Liver (tissue), 9 donors: ENCODE data around the gene GLB1L3. TPM values are rescaled to one million over a fixed set of nuclear protein-coding genes. Genes with fewer than 3 reads are reported as not detected.

ENCODE experiments used
- DNase-seq: peaks from one replicate; pipeline ENCODE4 v3.0.0-alpha.2; 2017; ENCODE audit warnings: low spot score
- H3K27ac ChIP-seq, 2 donors: one replicate each; pipeline ENCODE4 v1.7.0; 2013; ENCODE audit warnings: inconsistent platforms in 2 of 2, low read length in 2 of 2, control low read depth in 1 of 2, low read depth in 1 of 2, mild to moderate bottlenecking in 1 of 2
- H3K27me3 ChIP-seq, 4 donors: one replicate each; pipeline versions ENCODE4 v1.6.1 to v1.7.0; 2013; ENCODE audit warnings: low read length in 3 of 4, inconsistent platforms in 1 of 4, mild to moderate bottlenecking in 1 of 4, moderate library complexity in 1 of 4; ENCODE audit not compliant: control insufficient read depth in 4 of 4, insufficient read depth in 4 of 4
- H3K36me3 ChIP-seq, 4 donors: one replicate each; pipeline versions ENCODE4 v1.6.1 to v1.7.0; 2013; ENCODE audit warnings: low read length in 3 of 4, mild to moderate bottlenecking in 3 of 4, low read depth in 1 of 4, moderate library complexity in 1 of 4; ENCODE audit not compliant: control insufficient read depth in 4 of 4, insufficient read depth in 3 of 4
- H3K4me1 ChIP-seq, 4 donors: one replicate each; pipeline versions ENCODE4 v1.6.1 to v1.7.0; 2013; ENCODE audit warnings: low read length in 3 of 4, mild to moderate bottlenecking in 3 of 4, moderate library complexity in 1 of 4; ENCODE audit not compliant: control insufficient read depth in 4 of 4, insufficient read depth in 4 of 4
- H3K4me3 ChIP-seq, 3 donors: one replicate each; pipeline versions ENCODE4 v1.6.1 to v1.7.0; 2013; ENCODE audit warnings: low read length in 3 of 3, control low read depth in 1 of 3, low read depth in 1 of 3, mild to moderate bottlenecking in 1 of 3
- H3K9ac ChIP-seq, 2 donors: one replicate each; pipeline ENCODE4 v1.7.0; 2013; ENCODE audit warnings: low read length in 2 of 2, mild to moderate bottlenecking in 2 of 2, moderate library complexity in 2 of 2, control low read depth in 1 of 2, low read depth in 1 of 2
- H3K9me3 ChIP-seq, 4 donors: one replicate each; pipeline versions ENCODE4 v1.6.1 to v1.7.0; 2013; ENCODE audit warnings: low read length in 3 of 4; ENCODE audit not compliant: control insufficient read depth in 4 of 4
- ATF3 ChIP-seq: IDR thresholded peaks from 2 replicates; pipeline ENCODE4 v1.6.1; 2016; ENCODE audit warnings: antibody characterized with exemption
- CTCF ChIP-seq: fragments of 150-350 bp; IDR thresholded peaks from 2 replicates; pipeline ENCODE4 v1.5.1; 2017; ENCODE audit warnings: improper control_type of control experiment, low read depth, low read length; ENCODE audit not compliant: missing input control
- EGR1 ChIP-seq, 2 donors: IDR thresholded peaks; 2 replicates each; pipeline ENCODE4 v1.6.1; 2016 to 2018; ENCODE audit warnings: antibody characterized with exemption in 2 of 2, low read depth in 2 of 2
- FOXA1 ChIP-seq: IDR thresholded peaks from 2 replicates; pipeline ENCODE4 v1.6.1; 2016; ENCODE audit warnings: antibody characterized with exemption
- FOXA2 ChIP-seq: IDR thresholded peaks from 2 replicates; pipeline ENCODE4 v1.6.1; 2016; ENCODE audit warnings: antibody characterized with exemption
- GABPA ChIP-seq, 2 donors: IDR thresholded peaks in 1 of 2; conservative IDR thresholded peaks in 1 of 2; 2 replicates each; pipeline ENCODE4 v1.6.1; 2016; ENCODE audit warnings: antibody characterized with exemption in 2 of 2, mild to moderate bottlenecking in 1 of 2, moderate library complexity in 1 of 2
- HNF4A ChIP-seq, 2 donors: conservative IDR thresholded peaks; 2 replicates each; pipeline ENCODE4 v1.6.1; 2016; ENCODE audit warnings: antibody characterized with exemption in 2 of 2, mild to moderate bottlenecking in 2 of 2
- HNF4G ChIP-seq: IDR thresholded peaks from 2 replicates; pipeline ENCODE4 v1.6.1; 2016; ENCODE audit warnings: antibody characterized with exemption
- JUND ChIP-seq, 2 donors: IDR thresholded peaks; 2 replicates each; pipeline ENCODE4 v1.6.1; 2016; ENCODE audit warnings: antibody characterized with exemption in 2 of 2
- MAX ChIP-seq: IDR thresholded peaks from 2 replicates; pipeline ENCODE4 v1.6.1; 2016; ENCODE audit warnings: antibody characterized with exemption
- NR2F2 ChIP-seq: IDR thresholded peaks from 2 replicates; pipeline ENCODE4 v1.6.1; 2016; ENCODE audit warnings: antibody characterized with exemption
- RAD21 ChIP-seq, 2 donors: IDR thresholded peaks; 2 replicates each; pipeline ENCODE4 v1.6.1; 2016; ENCODE audit warnings: antibody characterized with exemption in 2 of 2, mild to moderate bottlenecking in 2 of 2
- REST ChIP-seq: IDR thresholded peaks from 2 replicates; pipeline ENCODE4 v1.6.1; 2016; ENCODE audit warnings: antibody characterized with exemption, mild to moderate bottlenecking
- RXRA ChIP-seq, 2 donors: IDR thresholded peaks; 2 replicates each; pipeline ENCODE4 v1.6.1; 2017 to 2018; ENCODE audit warnings: antibody characterized with exemption in 2 of 2, mild to moderate bottlenecking in 1 of 2
- YY1 ChIP-seq: IDR thresholded peaks from 2 replicates; pipeline ENCODE4 v1.6.1; 2016; ENCODE audit warnings: antibody characterized with exemption, mild to moderate bottlenecking
- ZBTB33 ChIP-seq: IDR thresholded peaks from 2 replicates; pipeline ENCODE4 v1.6.1; 2016; ENCODE audit warnings: antibody characterized with exemption
- WGBS: extraction: QIAGEN DNeasy Blood & Tissue Kit; methylation state at CpG from one replicate; pipeline ENCODE4 v1.1.7; 2013; 5-methylcytosine and 5-hydroxymethylcytosine counted together
- polyA plus RNA-seq, 2 donors: library from polyadenylated mRNA; stranded (reverse) in 1 of 2; unstranded in 1 of 2; fragments of 200-250 nt in 1 of 2; fragments of >200 nt in 1 of 2; fragmentation: Nextera tagmentation in 1 of 2; extraction: Ambion mirVana in 1 of 2; gene quantifications; one replicate each; pipeline versions ENCODE4 v1.2.1 to v1.2.3, GENCODE V29; 2013 to 2015
- total RNA-seq, 2 donors: library from RNA; depleted of rRNA; stranded (reverse); fragments of >200 nt; gene quantifications; one replicate each; pipeline ENCODE4 v1.2.3, GENCODE V29; 2014
- donor health status: healthy.
- donor health status: healthy.
- donor health status: healthy.
- donor health status: healthy.
- donor health status: healthy.

The GLB1L3 gene
- total and polyA plus RNA-seq, 4 donors: 0.08 TPM; not detected in 3

GRCh38 chr11:134236834-134237556 lies 39.2 kb upstream of the GLB1L3 start:
- no peak overlapping the region for H3K9ac ChIP-seq
- TF ChIP-seq MAX (no peak), JUND (IDR thresholded peaks at IDR 0.05) (no peak), FOXA1 (no peak), RXRA (IDR thresholded peaks at IDR 0.05) (no peak), NR2F2 (no peak)
- no peak overlapping the region for H3K27ac ChIP-seq
- DNase-seq: no peak
- H3K27me3 ChIP-seq: no peaks in the 10 kb centered on the region
- 93% methylated on average over 7 of the region's 7 CpGs for WGBS
- no peak overlapping the region for H3K4me3 ChIP-seq
- H3K36me3 ChIP-seq: peaks cover 0 to 28% (median 4%) of the 10 kb centered on the region in 4 donors
- no peaks in the 10 kb centered on the region for H3K9me3 ChIP-seq
- H3K4me1 ChIP-seq: peaks cover 12 to 22% (median 19%) of the 10 kb centered on the region in 4 donors

GRCh38 chr11:134237557-134237922 lies 38.6 kb upstream of the GLB1L3 start:
- Histone ChIP-seq H3K36me3 (peaks cover 0 to 32% (median 4%) of the 10 kb centered on the region in 4 donors), H3K27me3 (no peaks in the 10 kb centered on the region), H3K4me3 (no peak overlapping the region), H3K9me3 (no peaks in the 10 kb centered on the region), H3K27ac (no peak overlapping the region), H3K9ac (no peak overlapping the region), H3K4me1 (peaks cover 10 to 16% (median 14%) of the 10 kb centered on the region in 4 donors)
- 87% methylated on average over 11 of the region's 11 CpGs for WGBS
- TF ChIP-seq GABPA (IDR thresholded peaks at IDR 0.05 in 1 of 2, conservative IDR thresholded peaks at IDR 0.05 in 1 of 2): no peak
- TF ChIP-seq RXRA (IDR thresholded peaks at IDR 0.05): peak; percentile 14 to 22
- TF ChIP-seq CTCF: no peak
- TF ChIP-seq NR2F2: peak; percentile 68
- TF ChIP-seq RAD21 (IDR thresholded peaks at IDR 0.05): no peak
- no peak for TF ChIP-seq FOXA2
- no peak for DNase-seq

- 99% methylated on average over 5 of the region's 5 CpGs for WGBS
- Histone ChIP-seq H3K27me3 (no peaks in the 10 kb centered on the region), H3K4me3 (no peak overlapping the region), H3K36me3 (peaks cover 0 to 45% (median 12%) of the 10 kb centered on the region in 4 donors), H3K27ac (no peak overlapping the region), H3K4me1 (peaks cover 4 to 12% (median 10%) of the 10 kb centered on the region in 4 donors), H3K9ac (no peak overlapping the region), H3K9me3 (no peaks in the 10 kb centered on the region)
- no peak for DNase-seq
- TF ChIP-seq JUND (IDR thresholded peaks at IDR 0.05) (no peak), REST (no peak), FOXA2 (no peak), MAX (no peak), NR2F2 (no peak), HNF4G (no peak), YY1 (no peak), HNF4A (conservative IDR thresholded peaks at IDR 0.05) (no peak), ZBTB33 (no peak), RXRA (IDR thresholded peaks at IDR 0.05) (no peak), RAD21 (IDR thresholded peaks at IDR 0.05) (no peak), ATF3 (no peak), CTCF (no peak), EGR1 (IDR thresholded peaks at IDR 0.05; ENCODE audit: low read depth in 2 of 2) (no peak), FOXA1 (no peak)
Observed at GRCh38 chr11:134238956-134239355, 37.2 kb upstream of the GLB1L3 start.
